ENCODE results near the gene GMCL2.
"Not testable (repeated sequence)": the region's sequence is repeated elsewhere in the genome, so short reads cannot be mapped to it uniquely, and the experiment has no call there.

Gene GMCL2, protein sequence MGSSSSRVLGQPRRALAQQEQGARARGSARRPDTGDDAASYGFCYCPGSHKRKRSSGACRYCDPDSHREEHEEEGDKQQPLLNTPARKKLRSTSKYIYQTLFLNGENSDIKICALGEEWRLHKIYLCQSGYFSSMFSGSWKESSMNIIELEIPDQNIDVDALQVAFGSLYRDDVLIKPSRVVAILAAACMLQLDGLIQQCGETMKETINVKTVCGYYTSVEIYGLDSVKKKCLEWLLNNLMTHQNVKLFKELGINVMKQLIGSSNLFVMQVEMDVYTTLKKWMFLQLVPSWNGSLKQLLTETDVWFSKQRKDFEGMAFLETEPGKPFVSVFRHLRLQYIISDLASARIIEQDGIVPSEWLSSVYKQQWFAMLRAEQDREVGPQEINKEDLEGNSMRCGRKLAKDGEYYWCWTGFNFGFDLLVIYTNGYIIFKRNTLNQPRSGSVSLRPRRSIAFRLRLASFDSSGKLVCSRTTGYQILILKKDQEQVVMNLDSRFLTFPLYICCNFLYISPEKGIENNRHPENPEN

DNA sequence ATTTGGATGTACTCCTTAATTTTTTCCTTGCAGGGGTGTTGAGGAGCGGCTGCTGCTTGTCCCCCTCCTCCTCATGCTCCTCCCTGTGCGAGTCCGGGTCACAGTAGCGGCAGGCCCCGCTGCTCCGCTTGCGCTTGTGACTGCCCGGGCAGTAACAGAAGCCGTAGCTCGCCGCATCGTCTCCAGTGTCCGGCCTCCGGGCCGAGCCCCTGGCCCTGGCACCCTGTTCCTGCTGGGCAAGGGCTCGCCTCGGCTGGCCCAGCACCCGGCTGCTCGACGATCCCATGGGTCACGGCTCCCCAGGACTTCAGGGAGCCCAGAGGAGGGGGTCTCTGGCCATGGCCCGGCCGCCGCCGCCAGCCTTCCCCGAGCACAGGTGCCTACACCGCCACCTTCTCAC is at the start of gene GMCL2:
Gene GMCL2 (minus strand): TSS at position 358 of the 400 bp plus-strand sequence. CDS start 72 bp downstream, at position 286.
- no peak for DNase-seq (ENCODE audit: low read depth in 2 of 2)

DNA sequence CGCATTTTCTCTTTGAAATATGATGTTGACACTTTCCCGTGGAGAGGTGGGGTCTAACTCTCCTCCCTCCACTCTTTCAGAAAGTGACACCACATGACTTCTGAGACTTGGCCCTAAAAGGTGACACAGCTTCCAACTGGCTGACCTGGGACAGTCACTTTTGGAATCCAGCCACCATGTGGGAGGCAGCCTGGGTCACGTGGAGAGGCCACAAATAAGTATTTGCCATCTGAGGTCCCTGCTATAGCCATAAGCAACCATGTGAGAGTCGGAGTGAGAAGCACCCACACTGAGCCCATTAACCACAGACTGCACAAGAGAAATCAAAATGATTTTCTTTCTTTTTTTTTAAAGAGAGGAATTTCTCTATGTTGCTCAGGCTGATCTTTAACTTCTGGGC is 49.5 kb upstream of the GMCL2 start:
- no peak for DNase-seq (ENCODE audit: low read depth in 2 of 2)

DNA sequence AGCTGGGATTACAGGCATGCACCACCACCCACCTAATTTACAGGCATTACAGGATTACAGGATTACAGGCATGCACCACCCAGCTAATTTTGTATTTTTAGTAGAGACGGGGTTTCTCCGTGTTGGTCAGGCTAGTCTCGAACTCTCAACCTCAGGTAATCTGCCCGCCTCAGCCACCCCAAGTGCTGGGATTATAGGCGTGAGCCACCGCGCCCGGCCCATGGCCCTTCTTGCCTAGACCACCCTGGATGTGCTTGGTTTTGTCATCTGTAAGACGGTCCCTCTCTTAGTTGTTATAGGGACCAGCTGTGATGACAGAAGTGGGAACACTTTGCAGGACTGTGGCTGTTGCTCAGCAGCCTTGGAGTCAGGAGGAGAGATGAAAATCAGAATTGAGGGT is 49.0 kb upstream of the GMCL2 start:
- no peak for DNase-seq (ENCODE audit: low read depth in 2 of 2)

DNA sequence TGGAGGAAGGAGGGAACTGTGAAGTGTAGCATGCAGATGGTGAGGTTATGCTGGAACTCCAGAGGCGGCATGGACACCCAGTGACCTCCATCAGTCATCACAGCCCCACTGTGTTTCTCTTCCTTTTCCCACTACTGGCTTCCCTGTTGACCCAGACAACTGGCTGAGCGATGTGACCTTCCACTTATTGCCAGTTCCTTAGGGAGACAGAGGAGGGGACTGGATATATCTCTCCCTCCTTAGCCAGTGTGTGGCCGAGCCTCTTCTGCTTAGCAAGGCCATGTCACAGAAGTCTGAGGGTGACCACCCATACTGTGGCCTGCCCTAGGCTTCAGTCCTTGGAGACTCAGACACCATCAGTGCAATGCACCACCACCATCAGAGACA is 48.4 kb upstream of the GMCL2 start:
- DNase-seq (ENCODE audit: low read depth in 2 of 2) = no peak

- peak; percentile 29 to 54 for DNase-seq (ENCODE audit: low read depth in 2 of 2)
Observed at GRCh38 chr5:178234750-178235587, 47.8 kb upstream of the GMCL2 start.

DNA sequence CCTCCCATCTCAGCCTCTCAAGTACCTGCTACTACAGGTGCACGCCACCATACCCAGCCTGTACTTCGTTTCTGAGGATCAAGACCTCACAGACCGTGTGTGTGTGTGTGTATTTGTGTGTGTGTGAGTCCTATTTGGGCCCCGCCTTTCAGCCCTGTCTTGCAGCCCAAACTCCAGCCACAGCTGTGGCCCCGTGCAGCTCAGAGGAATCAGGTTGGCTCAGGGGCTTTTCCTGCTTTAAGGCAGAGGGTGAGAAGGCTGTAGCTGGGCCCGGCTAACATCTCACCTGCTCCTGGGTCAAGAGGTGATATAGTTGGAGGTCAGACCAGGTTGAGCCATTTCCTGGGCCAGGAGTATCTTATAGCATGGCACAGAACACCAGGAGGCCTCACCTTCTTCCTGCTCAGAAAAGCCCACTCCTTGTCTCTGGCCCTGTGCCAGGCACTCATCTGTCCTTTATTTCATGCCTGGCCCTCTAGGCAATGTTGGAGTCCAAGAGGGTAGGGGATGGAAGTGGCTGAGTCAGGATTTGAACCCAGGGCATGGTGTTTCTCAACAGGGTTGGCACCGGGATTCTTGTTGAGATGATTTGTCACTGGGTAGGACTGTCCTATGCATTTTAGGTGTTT is 47.1 kb upstream of the GMCL2 start:
- no peak for DNase-seq (ENCODE audit: low read depth in 2 of 2)

DNA sequence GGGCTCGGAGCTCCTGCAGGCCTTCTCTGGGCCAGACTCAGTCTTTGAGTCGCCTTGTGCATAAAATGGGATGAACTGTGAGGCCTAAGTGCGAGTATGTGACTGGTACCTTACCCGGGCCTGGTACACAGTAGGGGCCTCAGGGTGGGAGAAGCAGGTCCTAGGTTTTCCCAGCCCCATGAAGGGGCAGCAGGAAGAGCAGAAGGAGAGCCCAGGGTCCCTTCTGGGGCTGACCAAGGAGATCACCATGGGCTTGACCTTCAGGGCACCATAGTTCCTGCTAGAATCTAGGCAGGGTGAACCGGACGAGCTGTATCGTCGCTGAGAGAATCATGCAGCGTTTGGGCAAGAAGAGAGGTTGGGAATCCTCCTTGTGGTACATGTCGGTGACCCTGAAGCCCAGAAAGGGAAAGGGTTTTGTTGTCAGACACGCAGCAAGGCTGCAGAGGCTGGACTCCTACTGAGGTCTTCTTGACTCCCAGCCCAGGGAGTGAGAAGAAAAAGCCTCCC is 45.8 kb upstream of the GMCL2 start:
- no peak for DNase-seq (ENCODE audit: low read depth in 2 of 2)

GRCh38 chr5:178232124-178232919 is 45.2 kb upstream of the GMCL2 start, which contains the start of gene PHYKPL:
Gene PHYKPL, minus strand, starts transcription at chr5:178232802. Its CDS starts 252 bp downstream, at chr5:178232550.
- DNase-seq (ENCODE audit: low read depth in 2 of 2) = peak in 1 of 2 donors; percentile 50

GRCh38 chr5:178231539-178232123 is 44.5 kb upstream of the GMCL2 start:
- no peak for DNase-seq (ENCODE audit: low read depth in 2 of 2)

- no peak for DNase-seq (ENCODE audit: low read depth in 2 of 2)
Observed at GRCh38 chr5:178230879-178231538, 43.8 kb upstream of the GMCL2 start.

GRCh38 chr5:178229861-178230260 is 42.7 kb upstream of the GMCL2 start:
- no peak for DNase-seq (ENCODE audit: low read depth in 2 of 2)

DNA sequence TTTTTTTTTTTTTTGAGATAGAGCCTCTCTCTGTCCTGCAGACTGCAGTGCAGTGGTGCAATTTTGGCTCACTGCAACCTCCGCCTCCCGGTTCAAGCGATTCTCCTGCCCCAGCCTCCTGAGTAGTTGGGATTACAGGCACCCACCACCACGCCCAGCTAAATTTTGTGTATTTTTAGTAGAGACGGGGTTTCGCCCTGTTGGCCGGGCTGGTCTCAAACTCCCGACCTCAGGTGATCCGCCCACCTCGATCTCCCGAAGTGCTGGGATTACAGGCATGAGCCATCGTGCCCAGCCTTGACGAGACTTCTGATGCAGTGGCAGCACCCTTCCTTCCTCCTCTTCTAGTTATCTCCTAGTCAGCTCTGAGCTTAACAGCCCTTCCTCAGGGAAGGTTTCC is 41.9 kb upstream of the GMCL2 start:
- DNase-seq (ENCODE audit: low read depth in 2 of 2) = not testable (repeated sequence)

- DNase-seq (ENCODE audit: low read depth in 2 of 2) = no peak
Observed at GRCh38 chr5:178228609-178229008, 41.4 kb upstream of the GMCL2 start.

DNA sequence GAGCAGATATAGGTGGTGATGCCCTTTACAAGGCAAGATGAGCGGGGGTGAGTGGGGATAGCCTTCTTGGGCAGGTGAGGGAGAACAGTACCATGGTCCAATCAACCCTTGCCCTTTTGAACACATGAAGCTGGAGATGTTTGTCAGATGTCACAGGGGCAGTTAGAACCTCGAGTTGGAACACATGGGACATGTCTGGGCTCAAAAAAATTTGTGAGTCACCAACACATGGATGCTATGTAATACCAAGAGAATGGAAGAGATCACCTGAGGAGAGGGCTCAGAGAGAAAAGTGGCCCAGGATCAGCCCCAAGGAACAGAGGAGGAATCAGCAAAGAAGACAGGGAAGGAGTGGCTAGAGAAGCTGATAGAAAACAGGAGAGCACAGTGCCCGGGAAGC is 40.8 kb upstream of the GMCL2 start:
- DNase-seq (ENCODE audit: low read depth in 2 of 2) = no peak

GRCh38 chr5:178227138-178227659 is 40.0 kb upstream of the GMCL2 start:
- no peak for DNase-seq (ENCODE audit: low read depth in 2 of 2)

DNA sequence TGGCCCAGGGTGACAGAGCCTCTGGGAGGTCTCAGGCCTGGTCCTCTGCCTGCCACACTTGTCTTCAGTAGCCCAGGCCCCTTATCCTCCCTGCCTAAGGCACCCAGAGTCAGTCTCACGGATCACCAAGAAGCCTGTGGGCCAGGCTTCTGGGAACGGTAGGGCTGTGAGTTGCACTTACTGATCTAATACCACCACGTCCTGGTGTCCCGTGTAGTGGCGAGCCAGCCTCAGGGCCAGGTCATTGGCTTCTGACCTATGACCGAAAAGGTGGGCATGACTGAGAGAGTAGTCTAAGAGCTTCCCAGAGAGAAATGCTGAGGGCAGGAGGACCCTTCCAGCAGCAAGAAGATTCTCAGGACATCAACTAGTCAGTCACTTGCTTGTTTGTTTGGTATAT is 38.0 kb upstream of the GMCL2 start:
- no peak for DNase-seq (ENCODE audit: low read depth in 2 of 2)

DNA sequence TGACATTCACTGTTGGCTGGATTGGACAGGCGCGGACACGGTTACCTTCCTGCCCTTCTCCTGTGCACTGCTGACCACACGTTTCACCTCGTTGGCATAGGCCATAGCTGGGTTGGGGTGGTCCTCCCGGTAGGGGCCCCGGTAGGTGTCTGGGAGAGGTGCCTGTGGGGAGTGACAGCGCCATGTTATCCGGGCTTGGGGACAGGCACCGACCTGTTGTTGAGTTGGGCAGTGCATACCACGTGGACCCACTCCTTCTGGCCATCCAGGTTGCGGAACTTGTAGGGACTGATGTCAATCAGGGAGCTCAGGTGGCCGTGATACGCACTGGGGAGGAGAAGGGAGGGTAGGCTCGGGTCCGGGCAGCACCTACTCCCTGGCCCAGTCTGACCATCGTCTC is 37.2 kb upstream of the GMCL2 start:
- DNase-seq (ENCODE audit: low read depth in 2 of 2) = no peak

- DNase-seq (ENCODE audit: low read depth in 2 of 2) = no peak
Observed at GRCh38 chr5:178223828-178224335, 36.7 kb upstream of the GMCL2 start.

GRCh38 chr5:178223196-178223773 is 36.1 kb upstream of the GMCL2 start:
- no peak for DNase-seq (ENCODE audit: low read depth in 2 of 2)
